WTC11 (cell line): ENCODE measurements around the gene NDUFB8. TPM values are rescaled to one million over a fixed set of nuclear protein-coding genes. Genes with fewer than 3 reads are reported as not detected.

Experiments
- ATAC-seq: fragments of 200-7000 bp; cut with Tn5 transposase; 2 replicates; pipeline ENCODE4 v1.10.0; 2021; ENCODE audit warnings: mild to moderate bottlenecking, moderate library complexity
- CTCF ChIA-PET: fragments of 300-600 bp; sonication (Branson Sonifier 250); formaldehyde crosslinking; loops from one replicate; lab custom pipeline; 2021; ENCODE audit warnings: antibody characterized with exemption; lab: Charles Lee
- POLR2A ChIA-PET: fragments of 350-600 bp; sonication (Branson Sonifier 250); formaldehyde crosslinking; loops from one replicate; lab custom pipeline; 2021; ENCODE audit warnings: antibody characterized with exemption; lab: Charles Lee
- DNase-seq: peaks from one replicate; pipeline ENCODE4 v3.0.0; 2021; ENCODE audit warnings: low spot score
- H3K27ac Mint-ChIP-seq: 2 replicates; pipeline ENCODE4 v1.8.0; 2021; ENCODE audit warnings: mixed read lengths
- H3K27me3 Mint-ChIP-seq: 2 replicates; pipeline ENCODE4 v1.8.0; 2021; ENCODE audit warnings: low read depth, mild to moderate bottlenecking, moderate library complexity, mixed read lengths
- H3K36me3 Mint-ChIP-seq: 2 replicates; pipeline ENCODE4 v1.8.0; 2021; ENCODE audit warnings: mixed read lengths
- H3K4me1 Mint-ChIP-seq: 2 replicates; pipeline ENCODE4 v1.8.0; 2022; ENCODE audit warnings: mixed read lengths
- H3K4me3 Mint-ChIP-seq: 2 replicates; pipeline ENCODE4 v1.8.0; 2021; ENCODE audit warnings: mild to moderate bottlenecking, moderate library complexity, mixed read lengths
- H3K9me3 Mint-ChIP-seq: 2 replicates; pipeline ENCODE4 v1.8.0; 2021; ENCODE audit warnings: mixed read lengths
- ATF1 ChIP-seq: sonication (generic); formaldehyde crosslinking; IDR thresholded peaks from 2 replicates; pipeline ENCODE4 v1.8.1; 2023; ENCODE audit warnings: mild to moderate bottlenecking, moderate library complexity, missing genetic modification reagents
- EMX1 ChIP-seq: fragments of 250-450 bp; sonication (Bioruptor Pico); IDR thresholded peaks from 2 replicates; pipeline ENCODE4 v1.8.0; 2021; ENCODE audit warnings: mild to moderate bottlenecking
- ESRRA ChIP-seq: sonication (generic); formaldehyde crosslinking; IDR thresholded peaks from 2 replicates; pipeline ENCODE4 v1.8.1; 2022; ENCODE audit warnings: mild to moderate bottlenecking, missing genetic modification reagents, borderline replicate concordance
- GABPB1 ChIP-seq: sonication (generic); formaldehyde crosslinking; IDR thresholded peaks from 2 replicates; pipeline ENCODE4 v1.8.1; 2023; ENCODE audit warnings: mild to moderate bottlenecking, missing genetic modification reagents
- GRHL2 ChIP-seq: fragments of 250-450 bp; sonication (Bioruptor Pico); IDR thresholded peaks from 2 replicates; pipeline ENCODE4 v1.8.0; 2022; ENCODE audit warnings: mild to moderate bottlenecking, moderate library complexity; ENCODE audit not compliant: insufficient replicate concordance, severe bottlenecking
- GTF2I ChIP-seq: fragments of 250-450 bp; sonication (Bioruptor Pico); conservative IDR thresholded peaks from 2 replicates; pipeline ENCODE4 v1.4.0; 2021; ENCODE audit warnings: mild to moderate bottlenecking
- IRF2 ChIP-seq: sonication (generic); formaldehyde crosslinking; IDR thresholded peaks from 2 replicates; pipeline ENCODE4 v1.8.0; 2022; ENCODE audit warnings: low read depth, missing genetic modification reagents, borderline replicate concordance
- NFE2L1 ChIP-seq: sonication (generic); formaldehyde crosslinking; IDR thresholded peaks from 2 replicates; pipeline ENCODE4 v1.8.1; 2023; ENCODE audit warnings: missing genetic modification reagents
- TCF7 ChIP-seq: sonication (generic); formaldehyde crosslinking; IDR thresholded peaks from 2 replicates; pipeline ENCODE4 v1.8.0; 2022; ENCODE audit warnings: mild to moderate bottlenecking, low read depth, missing genetic modification reagents, moderate library complexity
- TEAD4 ChIP-seq: sonication (generic); formaldehyde crosslinking; IDR thresholded peaks from 2 replicates; pipeline ENCODE4 v1.8.0; 2022; ENCODE audit warnings: mild to moderate bottlenecking, missing genetic modification reagents
- ZNF317 ChIP-seq: sonication (generic); formaldehyde crosslinking; IDR thresholded peaks from 2 replicates; pipeline ENCODE4 v1.8.1; 2023; ENCODE audit warnings: low read depth, mild to moderate bottlenecking, moderate library complexity, missing genetic modification reagents, borderline replicate concordance
- ZNF423 ChIP-seq: fragments of 250-450 bp; sonication (Bioruptor Pico); IDR thresholded peaks from 2 replicates; pipeline ENCODE4 v2.1.2; 2022; ENCODE audit warnings: mild to moderate bottlenecking, moderate library complexity
- total RNA-seq: library from RNA; stranded (reverse); gene quantifications from 3 replicates; pipeline ENCODE4 v1.2.3, GENCODE V29; 2021
- TF ChIP-seq, protein P1 (sequence below): sonication (generic); formaldehyde crosslinking; IDR thresholded peaks from 2 replicates; pipeline ENCODE4 v1.8.1; 2023; ENCODE audit warnings: mild to moderate bottlenecking, missing genetic modification reagents, moderate library complexity
- TF ChIP-seq, protein P2 (sequence below): fragments of 250-450 bp; sonication (Bioruptor Pico); conservative IDR thresholded peaks from 2 replicates; pipeline ENCODE4 v1.9.0; 2021; ENCODE audit warnings: mild to moderate bottlenecking
- TF ChIP-seq, protein P3 (sequence below): fragments of 250-450 bp; sonication (Bioruptor Pico); IDR thresholded peaks from 2 replicates; pipeline ENCODE4 v1.9.0; 2021; ENCODE audit warnings: moderate library complexity, mild to moderate bottlenecking, inconsistent platforms, borderline replicate concordance
- TF ChIP-seq, protein P4 (sequence below): sonication (generic); formaldehyde crosslinking; conservative IDR thresholded peaks from 2 replicates; pipeline ENCODE4 v1.8.1; 2023; ENCODE audit warnings: mild to moderate bottlenecking, low read depth, missing genetic modification reagents, moderate library complexity
- TF ChIP-seq, protein P5 (sequence below): sonication (generic); formaldehyde crosslinking; IDR thresholded peaks from 2 replicates; pipeline ENCODE4 v1.8.0; 2022; ENCODE audit warnings: mild to moderate bottlenecking, missing genetic modification reagents
- TF ChIP-seq, protein P6 (sequence below): sonication (generic); formaldehyde crosslinking; IDR thresholded peaks from 2 replicates; pipeline ENCODE4 v1.8.0; 2022; ENCODE audit warnings: mild to moderate bottlenecking, missing genetic modification reagents
- TF ChIP-seq, protein P7 (sequence below): sonication (generic); formaldehyde crosslinking; IDR thresholded peaks from 2 replicates; pipeline ENCODE4 v1.8.1; 2022; ENCODE audit warnings: mild to moderate bottlenecking, moderate library complexity, missing genetic modification reagents

Gene NDUFB8
- total RNA-seq, 1 experiment from 2014 or later, result 206 TPM

DNA sequence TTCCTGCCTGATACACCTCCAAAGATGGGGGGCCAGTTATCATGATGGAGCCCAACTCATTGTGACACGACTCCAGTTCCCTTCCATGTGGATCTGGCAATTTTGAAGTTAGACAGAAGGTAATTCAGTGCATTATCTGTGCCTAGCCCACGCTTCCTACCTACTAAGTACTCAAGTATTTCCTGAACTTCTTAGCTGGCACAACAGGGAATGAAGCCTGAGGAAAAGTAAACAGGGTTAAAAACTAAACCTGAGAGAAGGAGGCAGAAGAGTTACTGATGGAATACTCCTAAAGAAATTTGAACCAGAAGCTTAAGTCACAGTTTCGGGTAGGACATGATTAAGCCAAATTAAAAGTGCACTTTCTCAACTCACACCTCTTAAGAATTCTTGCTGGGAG, 8.9 kb downstream of the NDUFB8 start:
- Mint-ChIP-seq H3K36me3 (peaks cover 13% of the 10 kb centered on the region), H3K9me3 (no peaks in the 10 kb centered on the region), H3K4me1 (0 out of 2 replicates have a peak, but pooled peaks cover 8% of the 10 kb centered on the region), H3K27me3 (peaks cover 39% of the 10 kb centered on the region), H3K27ac (no peak overlapping the region), H3K4me3 (no peak overlapping the region)
- CTCF ChIA-PET, result interaction anchor here (1.2 to 3.4 kb wide), 3 partner anchors 15 to 224 kb away, joined by 3 to 11 read pairs (median 8); partner anchors contain the start of gene HIF1AN
- ATAC-seq, result no peak
- DNase-seq, result no peak
- TF ChIP-seq, protein P1, sequence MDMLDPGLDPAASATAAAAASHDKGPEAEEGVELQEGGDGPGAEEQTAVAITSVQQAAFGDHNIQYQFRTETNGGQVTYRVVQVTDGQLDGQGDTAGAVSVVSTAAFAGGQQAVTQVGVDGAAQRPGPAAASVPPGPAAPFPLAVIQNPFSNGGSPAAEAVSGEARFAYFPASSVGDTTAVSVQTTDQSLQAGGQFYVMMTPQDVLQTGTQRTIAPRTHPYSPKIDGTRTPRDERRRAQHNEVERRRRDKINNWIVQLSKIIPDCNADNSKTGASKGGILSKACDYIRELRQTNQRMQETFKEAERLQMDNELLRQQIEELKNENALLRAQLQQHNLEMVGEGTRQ, result no peak
- TF ChIP-seq ATF1 (CRISPR knock-in tag) (no peak), ZNF317 (CRISPR knock-in tag) (no peak), TCF7 (no peak), ESRRA (CRISPR knock-in tag) (no peak), GTF2I (CRISPR knock-in tag) (no peak), EMX1 (no peak), ZNF423 (no peak), TEAD4 (CRISPR knock-in tag) (no peak), GABPB1 (CRISPR knock-in tag) (no peak), IRF2 (no peak), GRHL2 (no peak), NFE2L1 (CRISPR knock-in tag) (no peak)
- TF ChIP-seq, protein P2, sequence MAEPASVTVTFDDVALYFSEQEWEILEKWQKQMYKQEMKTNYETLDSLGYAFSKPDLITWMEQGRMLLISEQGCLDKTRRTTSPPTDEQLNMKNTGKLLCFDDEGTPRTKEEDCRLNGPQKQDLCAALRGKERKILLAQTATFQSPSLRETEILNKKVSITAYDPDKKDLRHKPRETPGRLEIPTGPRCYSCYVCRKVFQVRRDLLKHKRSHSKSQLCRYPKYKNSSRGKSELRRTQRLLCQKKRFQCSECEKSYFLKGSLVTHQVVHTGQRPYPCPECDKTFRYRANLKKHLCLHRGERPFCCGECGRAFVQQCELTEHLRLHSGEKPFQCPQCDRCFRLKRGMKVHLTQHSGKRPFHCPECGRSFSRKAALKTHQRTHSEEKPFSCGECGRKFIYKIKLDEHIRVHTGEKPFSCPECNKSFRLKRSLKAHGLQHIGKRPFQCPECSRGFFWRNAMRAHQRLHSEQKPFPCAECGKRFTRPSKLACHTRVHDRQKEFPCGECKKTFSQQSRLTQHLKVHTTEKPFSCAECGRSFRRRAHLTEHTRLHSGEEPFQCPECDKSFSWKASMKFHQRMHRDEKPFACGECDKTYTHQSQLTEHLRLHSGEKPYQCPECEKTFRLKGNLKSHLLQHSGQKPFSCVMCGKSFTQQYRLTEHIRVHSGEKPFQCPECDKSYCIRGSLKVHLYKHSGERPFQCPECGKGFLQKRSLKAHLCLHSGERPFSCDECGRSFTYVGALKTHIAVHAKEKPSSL (CRISPR knock-in tag), result no peak
- TF ChIP-seq, protein P3, sequence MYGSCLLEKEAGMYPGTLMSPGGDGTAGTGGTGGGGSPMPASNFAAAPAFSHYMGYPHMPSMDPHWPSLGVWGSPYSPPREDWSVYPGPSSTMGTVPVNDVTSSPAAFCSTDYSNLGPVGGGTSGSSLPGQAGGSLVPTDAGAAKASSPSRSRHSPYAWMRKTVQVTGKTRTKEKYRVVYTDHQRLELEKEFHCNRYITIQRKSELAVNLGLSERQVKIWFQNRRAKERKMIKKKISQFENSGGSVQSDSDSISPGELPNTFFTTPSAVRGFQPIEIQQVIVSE (CRISPR knock-in tag), result no peak
- TF ChIP-seq, protein P4, sequence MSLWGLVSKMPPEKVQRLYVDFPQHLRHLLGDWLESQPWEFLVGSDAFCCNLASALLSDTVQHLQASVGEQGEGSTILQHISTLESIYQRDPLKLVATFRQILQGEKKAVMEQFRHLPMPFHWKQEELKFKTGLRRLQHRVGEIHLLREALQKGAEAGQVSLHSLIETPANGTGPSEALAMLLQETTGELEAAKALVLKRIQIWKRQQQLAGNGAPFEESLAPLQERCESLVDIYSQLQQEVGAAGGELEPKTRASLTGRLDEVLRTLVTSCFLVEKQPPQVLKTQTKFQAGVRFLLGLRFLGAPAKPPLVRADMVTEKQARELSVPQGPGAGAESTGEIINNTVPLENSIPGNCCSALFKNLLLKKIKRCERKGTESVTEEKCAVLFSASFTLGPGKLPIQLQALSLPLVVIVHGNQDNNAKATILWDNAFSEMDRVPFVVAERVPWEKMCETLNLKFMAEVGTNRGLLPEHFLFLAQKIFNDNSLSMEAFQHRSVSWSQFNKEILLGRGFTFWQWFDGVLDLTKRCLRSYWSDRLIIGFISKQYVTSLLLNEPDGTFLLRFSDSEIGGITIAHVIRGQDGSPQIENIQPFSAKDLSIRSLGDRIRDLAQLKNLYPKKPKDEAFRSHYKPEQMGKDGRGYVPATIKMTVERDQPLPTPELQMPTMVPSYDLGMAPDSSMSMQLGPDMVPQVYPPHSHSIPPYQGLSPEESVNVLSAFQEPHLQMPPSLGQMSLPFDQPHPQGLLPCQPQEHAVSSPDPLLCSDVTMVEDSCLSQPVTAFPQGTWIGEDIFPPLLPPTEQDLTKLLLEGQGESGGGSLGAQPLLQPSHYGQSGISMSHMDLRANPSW, result no peak
- TF ChIP-seq, protein P5, sequence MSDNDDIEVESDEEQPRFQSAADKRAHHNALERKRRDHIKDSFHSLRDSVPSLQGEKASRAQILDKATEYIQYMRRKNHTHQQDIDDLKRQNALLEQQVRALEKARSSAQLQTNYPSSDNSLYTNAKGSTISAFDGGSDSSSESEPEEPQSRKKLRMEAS (CRISPR knock-in tag), result no peak
- TF ChIP-seq, protein P6, sequence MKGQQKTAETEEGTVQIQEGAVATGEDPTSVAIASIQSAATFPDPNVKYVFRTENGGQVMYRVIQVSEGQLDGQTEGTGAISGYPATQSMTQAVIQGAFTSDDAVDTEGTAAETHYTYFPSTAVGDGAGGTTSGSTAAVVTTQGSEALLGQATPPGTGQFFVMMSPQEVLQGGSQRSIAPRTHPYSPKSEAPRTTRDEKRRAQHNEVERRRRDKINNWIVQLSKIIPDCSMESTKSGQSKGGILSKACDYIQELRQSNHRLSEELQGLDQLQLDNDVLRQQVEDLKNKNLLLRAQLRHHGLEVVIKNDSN, result no peak
- TF ChIP-seq, protein P7, sequence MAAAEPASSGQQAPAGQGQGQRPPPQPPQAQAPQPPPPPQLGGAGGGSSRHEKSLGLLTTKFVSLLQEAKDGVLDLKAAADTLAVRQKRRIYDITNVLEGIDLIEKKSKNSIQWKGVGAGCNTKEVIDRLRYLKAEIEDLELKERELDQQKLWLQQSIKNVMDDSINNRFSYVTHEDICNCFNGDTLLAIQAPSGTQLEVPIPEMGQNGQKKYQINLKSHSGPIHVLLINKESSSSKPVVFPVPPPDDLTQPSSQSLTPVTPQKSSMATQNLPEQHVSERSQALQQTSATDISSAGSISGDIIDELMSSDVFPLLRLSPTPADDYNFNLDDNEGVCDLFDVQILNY (CRISPR knock-in tag), result no peak
- POLR2A ChIA-PET, result interaction anchor here (0.6 kb wide), 1 partner anchor 192 kb away, joined by 5 read pairs; no protein-coding TSS in a partner anchor
